ENCODE measurements around the gene SMIM10L1. TPM values are rescaled to one million over a fixed set of nuclear protein-coding genes. Genes with fewer than 3 reads are reported as not detected.
A peak's percentile ranks its signal among the peaks of the same experiment; 100 is the strongest.

The SMIM10L1 gene
- total RNA-seq (10 to 100 TPM; 13.1 to 18.4 (median 16.3) TPM), polyA plus RNA-seq (16.2 TPM)
- long read RNA-seq, donor 1, full-length matches to known transcripts, result 93 of 94 reads
- long read RNA-seq, donor 1, partial matches to known transcripts, result 0 of 94 reads
- long read RNA-seq, donor 1, other reads (novel, unspliced or antisense), result 1 of 94 reads
- long read RNA-seq, donor 2, full-length matches to known transcripts, result 60 of 60 reads
- long read RNA-seq, donor 2, partial matches to known transcripts, result 0 of 60 reads
- long read RNA-seq, donor 2, other reads (novel, unspliced or antisense), result 0 of 60 reads
- long read RNA-seq, donor 3, full-length matches to known transcripts, result 171 of 171 reads
- long read RNA-seq, donor 3, partial matches to known transcripts, result 0 of 171 reads
- long read RNA-seq, donor 3, other reads (novel, unspliced or antisense), result 0 of 171 reads
- long read RNA-seq, donor 4, full-length matches to known transcripts, result 69 of 69 reads
- long read RNA-seq, donor 4, partial matches to known transcripts, result 0 of 69 reads
- long read RNA-seq, donor 4, other reads (novel, unspliced or antisense), result 0 of 69 reads

DNA sequence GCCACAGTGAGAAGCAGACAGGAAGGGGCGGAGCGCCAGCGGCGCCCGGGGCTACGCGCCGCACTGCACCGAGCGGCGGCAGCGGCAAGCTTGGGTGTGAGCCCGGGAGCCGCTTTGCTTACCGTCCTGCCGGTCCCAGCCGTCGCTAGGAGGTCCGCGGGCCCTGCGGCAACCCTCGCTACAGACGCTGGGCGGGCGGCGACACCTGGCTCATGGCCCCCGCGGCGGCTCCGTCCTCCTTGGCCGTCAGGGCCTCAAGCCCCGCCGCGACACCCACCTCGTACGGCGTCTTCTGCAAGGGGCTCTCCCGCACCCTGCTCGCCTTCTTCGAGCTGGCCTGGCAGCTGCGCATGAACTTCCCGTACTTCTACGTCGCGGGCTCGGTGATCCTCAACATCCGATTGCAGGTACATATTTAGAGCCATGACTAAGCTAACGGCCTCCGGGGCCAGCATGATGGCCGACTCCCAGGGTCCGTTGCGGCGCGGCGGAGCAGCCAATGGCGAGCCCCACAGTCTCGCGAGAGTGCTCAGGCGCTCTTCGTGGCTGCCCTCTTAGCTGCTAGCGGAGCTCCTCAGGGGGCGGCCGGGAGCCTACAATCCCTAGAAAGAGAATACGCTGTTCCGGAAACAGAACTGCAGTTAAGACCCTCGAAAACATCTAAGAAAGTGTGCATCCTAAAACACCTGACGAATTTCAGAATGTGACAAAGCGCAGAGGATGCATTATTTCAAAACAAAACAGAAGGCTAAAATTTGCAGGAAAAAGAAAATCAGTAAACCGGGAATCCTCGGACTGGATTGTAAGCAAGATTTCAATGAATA is at the start of gene SMIM10L1:
TSS of gene SMIM10L1 (plus strand) at position 50 of the 824 bp plus-strand sequence. CDS start at position 213, 163 bp downstream.
- peak within 1 kb of the TSS; percentile 98 for H3K27ac ChIP-seq (ENCODE audit: low read length)
- under 1% methylated on average over 70 of the region's 70 CpGs for WGBS
- H3K4me1 ChIP-seq (ENCODE audit: control insufficient read depth, insufficient read depth, low read length), result no peaks in the 10 kb centered on the region
- ATAC-seq (peak; percentile 100), DNase-seq (peak; percentile 94 to 97 (median 97))
- no peaks in the 10 kb centered on the region for H3K9me3 ChIP-seq (ENCODE audit: control insufficient read depth, low read length)
- intact Hi-C loops (cut with DNase I), result no loop called here
- no peaks in the 10 kb centered on the region for H3K27me3 ChIP-seq (ENCODE audit: control insufficient read depth, insufficient read depth)
- H3K4me3 ChIP-seq (ENCODE audit: low read length), result peak within 1 kb of the TSS; percentile 68

DNA sequence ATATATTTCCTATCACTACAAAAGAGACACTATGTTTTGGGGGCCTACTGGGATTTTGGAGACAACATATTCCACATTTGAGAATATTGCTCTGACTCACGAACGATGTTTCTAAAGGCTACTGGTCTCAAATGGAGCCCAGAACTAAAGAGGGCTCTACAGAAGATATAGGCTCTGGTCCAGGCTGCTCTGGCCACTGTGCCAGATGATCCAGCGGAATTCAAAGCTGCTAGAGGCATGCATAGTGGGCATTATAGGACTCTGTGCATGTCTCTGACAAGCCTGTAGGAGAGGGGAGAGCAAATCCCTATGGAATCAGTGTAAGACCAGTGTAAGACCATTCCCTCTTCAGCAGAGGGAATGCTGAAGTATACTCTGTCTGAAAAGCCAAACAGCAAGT is 40.6 kb upstream of the SMIM10L1 start:
- WGBS, result 77% methylated on average over 3 of the region's 3 CpGs
- intact Hi-C loops (cut with DNase I), result no loop called here
- H3K27ac ChIP-seq (ENCODE audit: low read length), result no peak overlapping the region

DNA sequence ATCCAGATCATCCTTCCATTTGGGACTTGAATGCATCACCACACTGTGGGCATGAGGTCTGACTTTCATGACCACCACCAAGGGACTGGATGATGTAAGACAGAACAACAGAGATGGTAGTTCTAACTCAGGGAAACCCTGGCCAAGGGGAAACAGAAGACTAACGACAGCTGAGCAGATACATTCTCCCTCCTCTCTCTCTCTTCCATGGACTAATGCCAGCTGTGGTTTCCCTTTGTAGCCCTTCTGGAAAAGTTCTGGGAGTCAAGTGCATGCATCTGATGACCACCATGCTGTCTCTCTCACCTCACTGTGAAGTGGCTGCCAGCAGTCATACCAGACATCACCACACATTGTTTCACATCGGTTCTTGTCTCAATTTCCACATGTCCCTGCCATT is 40.0 kb upstream of the SMIM10L1 start:
- Histone ChIP-seq H3K27me3 (ENCODE audit: control insufficient read depth, insufficient read depth) (no peaks in the 10 kb centered on the region), H3K4me1 (ENCODE audit: control insufficient read depth, insufficient read depth, low read length) (no peaks in the 10 kb centered on the region), H3K27ac (ENCODE audit: low read length) (no peak overlapping the region), H3K9me3 (ENCODE audit: control insufficient read depth, low read length) (no peaks in the 10 kb centered on the region), H3K4me3 (ENCODE audit: low read length) (no peak overlapping the region)
- WGBS, result 0% methylated on average over 2 of the region's 2 CpGs
- intact Hi-C loops (cut with DNase I), result no loop called here
- no peak for DNase-seq
- no peak for ATAC-seq

More for the DNA sequence above, 40.6 kb upstream of the SMIM10L1 start:
- H3K27me3 ChIP-seq (ENCODE audit: control insufficient read depth, insufficient read depth), result no peaks in the 10 kb centered on the region
- no peak overlapping the region for H3K4me3 ChIP-seq (ENCODE audit: low read length)
- no peak for ATAC-seq
- H3K9me3 ChIP-seq (ENCODE audit: control insufficient read depth, low read length), result no peaks in the 10 kb centered on the region
- no peaks in the 10 kb centered on the region for H3K4me1 ChIP-seq (ENCODE audit: control insufficient read depth, insufficient read depth, low read length)
- DNase-seq, result no peak

DNA sequence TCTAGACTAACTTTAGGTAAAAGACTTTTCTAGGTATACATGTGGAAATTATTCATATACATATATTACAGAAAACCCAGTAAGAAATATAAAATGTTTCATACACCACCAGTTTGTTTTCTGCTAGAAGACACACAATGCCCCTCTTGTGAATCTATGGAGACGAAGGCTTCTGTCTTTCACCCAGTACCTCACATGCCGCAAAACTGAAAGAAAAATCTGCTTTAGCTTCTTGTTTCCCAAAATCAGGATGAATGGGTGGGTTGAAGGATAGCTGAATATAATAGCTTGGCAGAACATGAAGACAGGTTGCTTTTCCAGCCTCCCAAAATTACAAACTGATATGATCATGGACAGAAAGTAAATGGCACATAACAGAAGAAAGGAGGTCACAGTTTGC is 37.8 kb upstream of the SMIM10L1 start:
- Histone ChIP-seq H3K9me3 (ENCODE audit: control insufficient read depth, low read length) (no peaks in the 10 kb centered on the region), H3K27ac (ENCODE audit: low read length) (no peak overlapping the region), H3K4me1 (ENCODE audit: control insufficient read depth, insufficient read depth, low read length) (no peaks in the 10 kb centered on the region), H3K27me3 (ENCODE audit: control insufficient read depth, insufficient read depth) (no peaks in the 10 kb centered on the region), H3K4me3 (ENCODE audit: low read length) (no peak overlapping the region)
- intact Hi-C loops (cut with DNase I), result no loop called here
- 94% methylated on average over 2 of the region's 2 CpGs for WGBS
- ATAC-seq (no peak), DNase-seq (no peak)

DNA sequence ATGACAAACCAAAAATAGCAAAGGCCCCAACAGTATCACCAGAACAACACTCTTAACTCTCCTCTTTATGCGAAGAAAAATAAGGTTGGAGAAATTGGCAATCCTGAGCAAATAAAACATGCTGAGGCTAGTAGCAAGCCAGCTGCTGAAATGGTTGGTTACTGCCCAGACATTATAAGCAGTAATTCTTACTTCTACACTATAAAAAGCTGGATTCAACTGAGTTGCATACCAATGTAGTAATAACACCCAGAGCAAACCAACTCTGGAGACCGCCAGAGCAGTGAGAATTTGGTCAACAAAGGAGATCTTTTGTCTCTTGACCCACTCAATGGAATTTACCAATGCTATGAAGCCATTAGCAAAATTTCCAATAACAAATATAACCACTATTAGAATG is 37.2 kb upstream of the SMIM10L1 start:
- 69% methylated on average over 2 of the region's 2 CpGs for WGBS

DNA sequence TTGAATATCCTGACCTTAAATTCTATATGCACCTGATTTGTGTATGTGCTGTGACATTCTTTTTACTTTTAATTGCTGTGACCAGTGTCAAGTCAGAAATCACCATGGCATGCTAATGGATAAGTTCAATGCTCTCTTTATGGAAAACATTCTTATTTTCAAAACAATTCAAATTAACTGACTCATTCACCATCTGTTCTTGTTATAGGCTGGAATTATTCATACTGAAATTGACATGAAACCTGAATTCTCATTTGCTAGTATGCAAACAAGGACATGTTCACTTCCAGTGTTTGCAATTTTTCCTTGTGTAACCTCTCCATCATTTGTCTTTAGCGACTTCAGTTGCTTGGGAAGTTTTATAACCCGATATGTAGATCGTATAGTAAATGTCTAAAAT is 36.7 kb upstream of the SMIM10L1 start, which contains the start of gene TAS2R30:
TSS of gene TAS2R30 (minus strand) at position 340 of the 400 bp plus-strand sequence. CDS start 400 bp downstream, outside the sequence.
- DNase-seq, result no peak
- no peak for ATAC-seq
- Histone ChIP-seq H3K4me1 (ENCODE audit: control insufficient read depth, insufficient read depth, low read length) (no peaks in the 10 kb centered on the region), H3K4me3 (ENCODE audit: low read length) (no peak within 1 kb of the TSS), H3K9me3 (ENCODE audit: control insufficient read depth, low read length) (no peaks in the 10 kb centered on the region), H3K27ac (ENCODE audit: low read length) (no peak within 1 kb of the TSS), H3K27me3 (ENCODE audit: control insufficient read depth, insufficient read depth) (no peaks in the 10 kb centered on the region)
- intact Hi-C loops (cut with DNase I), result no loop called here
- WGBS, result 61% methylated on average over 3 of the region's 3 CpGs

More for the DNA sequence above, 37.2 kb upstream of the SMIM10L1 start:
- intact Hi-C loops (cut with DNase I), result no loop called here
- Histone ChIP-seq H3K4me3 (ENCODE audit: low read length) (no peak overlapping the region), H3K27ac (ENCODE audit: low read length) (no peak overlapping the region), H3K9me3 (ENCODE audit: control insufficient read depth, low read length) (no peaks in the 10 kb centered on the region), H3K27me3 (ENCODE audit: control insufficient read depth, insufficient read depth) (no peaks in the 10 kb centered on the region), H3K4me1 (ENCODE audit: control insufficient read depth, insufficient read depth, low read length) (no peaks in the 10 kb centered on the region)
- no peak for DNase-seq
- no peak for ATAC-seq

DNA sequence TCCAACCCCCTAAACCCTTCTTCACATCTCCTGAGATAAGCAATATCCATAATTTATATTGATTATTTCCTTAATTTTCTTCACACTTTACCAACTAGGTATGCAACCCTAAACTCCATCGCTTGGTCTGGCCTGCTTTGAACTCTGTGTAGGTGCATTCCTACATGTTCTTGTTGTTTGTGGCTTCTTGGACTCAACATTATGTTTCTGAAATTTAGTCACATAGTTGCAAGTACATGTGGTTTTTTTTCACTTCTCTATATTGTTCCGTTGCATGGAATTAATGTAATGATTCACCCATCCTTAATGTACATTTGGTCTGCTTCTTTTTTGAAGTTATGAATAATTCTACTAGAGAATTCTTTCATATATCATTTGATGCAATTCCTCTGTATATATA is 34.9 kb upstream of the SMIM10L1 start:
- intact Hi-C loops (cut with DNase I), result no loop called here
- Histone ChIP-seq H3K27ac (ENCODE audit: low read length) (no peak overlapping the region), H3K4me3 (ENCODE audit: low read length) (no peak overlapping the region), H3K4me1 (ENCODE audit: control insufficient read depth, insufficient read depth, low read length) (no peaks in the 10 kb centered on the region), H3K27me3 (ENCODE audit: control insufficient read depth, insufficient read depth) (no peaks in the 10 kb centered on the region), H3K9me3 (ENCODE audit: control insufficient read depth, low read length) (no peaks in the 10 kb centered on the region)
- WGBS, result 46% methylated on average over 2 of the region's 2 CpGs
- no peak for DNase-seq
- ATAC-seq, result no peak

DNA sequence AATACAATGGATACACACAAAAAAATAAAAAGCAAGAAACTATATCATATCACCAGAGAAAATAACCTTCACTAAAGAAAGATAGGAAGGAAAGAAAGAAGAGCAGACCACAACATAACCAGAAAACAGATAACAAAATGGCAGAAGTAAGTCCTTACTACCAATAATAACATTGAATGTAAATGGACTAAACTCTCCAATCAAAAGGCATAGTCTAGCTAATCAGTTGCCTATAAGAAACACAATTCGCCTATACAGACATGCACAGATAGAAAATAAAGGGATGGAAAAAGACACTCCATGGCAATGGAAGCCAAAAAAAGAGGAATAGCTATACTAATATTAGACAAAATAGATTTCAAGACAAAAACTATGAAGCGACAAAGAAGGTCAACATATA is 27.6 kb upstream of the SMIM10L1 start:
- DNase-seq (no peak), ATAC-seq (no peak)
- H3K27ac ChIP-seq (ENCODE audit: low read length), result no peak overlapping the region
- intact Hi-C loops (cut with DNase I), result no loop called here
- no peaks in the 10 kb centered on the region for H3K9me3 ChIP-seq (ENCODE audit: control insufficient read depth, low read length)
- no peaks in the 10 kb centered on the region for H3K4me1 ChIP-seq (ENCODE audit: control insufficient read depth, insufficient read depth, low read length)
- 46% methylated on average over 2 of the region's 2 CpGs for WGBS
- no peak overlapping the region for H3K4me3 ChIP-seq (ENCODE audit: low read length)
- H3K27me3 ChIP-seq (ENCODE audit: control insufficient read depth, insufficient read depth), result no peaks in the 10 kb centered on the region

DNA sequence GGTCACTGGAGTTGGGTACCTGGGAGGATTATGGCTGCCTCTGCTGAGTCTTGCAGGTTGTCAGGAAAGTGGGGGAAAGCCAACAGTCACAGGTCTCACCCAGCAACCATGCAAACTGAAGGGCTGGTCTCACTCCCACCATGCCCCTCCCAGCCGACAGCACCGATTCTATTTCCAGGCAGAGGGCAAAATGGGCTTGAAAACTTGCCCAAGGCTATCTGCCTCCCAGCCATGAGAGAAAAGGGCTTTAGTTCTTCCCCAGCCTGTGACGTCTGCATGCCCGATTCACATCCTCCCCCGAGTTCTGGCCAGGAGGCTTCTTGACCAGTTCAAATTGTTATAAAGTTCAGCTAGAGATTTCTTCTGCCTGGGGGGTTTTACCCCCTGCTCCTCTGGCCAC is 26.7 kb upstream of the SMIM10L1 start:
- intact Hi-C loops (cut with DNase I), result no loop called here
- H3K27me3 ChIP-seq (ENCODE audit: control insufficient read depth, insufficient read depth), result no peaks in the 10 kb centered on the region
- 80% methylated on average over 5 of the region's 5 CpGs for WGBS
- no peaks in the 10 kb centered on the region for H3K4me1 ChIP-seq (ENCODE audit: control insufficient read depth, insufficient read depth, low read length)
- H3K27ac ChIP-seq (ENCODE audit: low read length), result no peak overlapping the region
- no peaks in the 10 kb centered on the region for H3K9me3 ChIP-seq (ENCODE audit: control insufficient read depth, low read length)
- ATAC-seq, result no peak
- DNase-seq, result no peak
- H3K4me3 ChIP-seq (ENCODE audit: low read length), result no peak overlapping the region

DNA sequence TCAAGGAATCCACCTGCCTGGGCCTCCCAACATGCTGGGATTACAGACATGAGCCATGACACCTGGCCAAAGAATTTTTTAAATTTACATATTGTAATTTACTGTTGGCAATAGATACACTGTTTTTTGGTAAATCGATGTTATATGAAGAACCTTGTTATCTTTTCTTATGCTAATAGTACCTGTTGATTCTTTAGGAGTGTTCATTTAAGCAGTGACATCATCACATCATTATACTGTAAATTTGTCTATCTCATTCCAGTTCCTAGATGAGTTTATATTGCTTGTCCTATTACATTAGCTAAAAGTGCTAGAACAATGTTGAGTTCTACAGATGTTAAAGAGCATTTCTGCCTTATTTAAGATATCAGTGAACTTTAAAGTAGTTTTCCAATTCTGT is 23.6 kb upstream of the SMIM10L1 start:
- intact Hi-C loops (cut with DNase I), result no loop called here
- ATAC-seq (no peak), DNase-seq (no peak)
- H3K4me3 ChIP-seq (ENCODE audit: low read length), result no peak overlapping the region
- WGBS, result 97% methylated on average over 1 of the region's 1 CpG
- no peaks in the 10 kb centered on the region for H3K27me3 ChIP-seq (ENCODE audit: control insufficient read depth, insufficient read depth)
- H3K4me1 ChIP-seq (ENCODE audit: control insufficient read depth, insufficient read depth, low read length), result no peaks in the 10 kb centered on the region
- H3K27ac ChIP-seq (ENCODE audit: low read length), result no peak overlapping the region
- H3K9me3 ChIP-seq (ENCODE audit: control insufficient read depth, low read length), result no peaks in the 10 kb centered on the region

DNA sequence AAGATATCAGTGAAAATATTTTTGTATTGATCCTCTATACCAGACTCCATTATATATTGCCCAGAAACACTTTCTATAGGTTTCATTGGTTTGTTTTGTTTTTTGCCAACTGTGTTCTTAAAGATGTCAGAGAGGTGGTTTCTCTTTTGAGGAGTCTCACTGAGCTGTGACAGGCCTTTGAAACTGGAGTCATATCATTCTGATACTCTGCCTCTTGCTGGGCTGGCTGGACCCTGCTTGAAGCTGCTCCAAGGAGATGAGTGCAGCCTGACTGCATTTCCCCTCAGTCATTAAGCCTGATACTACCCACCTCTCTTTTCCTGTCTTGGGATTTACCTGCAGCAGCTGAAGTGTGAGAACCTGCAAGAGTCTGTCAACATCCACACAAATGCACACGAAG is 20.2 kb upstream of the SMIM10L1 start:
- intact Hi-C loops (cut with DNase I), result no loop called here
- no peaks in the 10 kb centered on the region for H3K9me3 ChIP-seq (ENCODE audit: control insufficient read depth, low read length)
- WGBS, result 39% methylated on average over 1 of the region's 1 CpG
- DNase-seq (no peak), ATAC-seq (no peak)
- no peak overlapping the region for H3K4me3 ChIP-seq (ENCODE audit: low read length)
- no peak overlapping the region for H3K27ac ChIP-seq (ENCODE audit: low read length)
- no peaks in the 10 kb centered on the region for H3K4me1 ChIP-seq (ENCODE audit: control insufficient read depth, insufficient read depth, low read length)
- no peaks in the 10 kb centered on the region for H3K27me3 ChIP-seq (ENCODE audit: control insufficient read depth, insufficient read depth)
